ENCODE results near the gene LRRC71.

- TF ChIP-seq EZH2phosphoT487 (IDR thresholded peaks at IDR 0.05; ENCODE audit: low read depth), result no peak
- TF ChIP-seq, protein P1, sequence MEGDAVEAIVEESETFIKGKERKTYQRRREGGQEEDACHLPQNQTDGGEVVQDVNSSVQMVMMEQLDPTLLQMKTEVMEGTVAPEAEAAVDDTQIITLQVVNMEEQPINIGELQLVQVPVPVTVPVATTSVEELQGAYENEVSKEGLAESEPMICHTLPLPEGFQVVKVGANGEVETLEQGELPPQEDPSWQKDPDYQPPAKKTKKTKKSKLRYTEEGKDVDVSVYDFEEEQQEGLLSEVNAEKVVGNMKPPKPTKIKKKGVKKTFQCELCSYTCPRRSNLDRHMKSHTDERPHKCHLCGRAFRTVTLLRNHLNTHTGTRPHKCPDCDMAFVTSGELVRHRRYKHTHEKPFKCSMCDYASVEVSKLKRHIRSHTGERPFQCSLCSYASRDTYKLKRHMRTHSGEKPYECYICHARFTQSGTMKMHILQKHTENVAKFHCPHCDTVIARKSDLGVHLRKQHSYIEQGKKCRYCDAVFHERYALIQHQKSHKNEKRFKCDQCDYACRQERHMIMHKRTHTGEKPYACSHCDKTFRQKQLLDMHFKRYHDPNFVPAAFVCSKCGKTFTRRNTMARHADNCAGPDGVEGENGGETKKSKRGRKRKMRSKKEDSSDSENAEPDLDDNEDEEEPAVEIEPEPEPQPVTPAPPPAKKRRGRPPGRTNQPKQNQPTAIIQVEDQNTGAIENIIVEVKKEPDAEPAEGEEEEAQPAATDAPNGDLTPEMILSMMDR (IDR thresholded peaks at IDR 0.05; ENCODE audit: low read depth, low read length), result no peak
Measured at GRCh38 chr1:156959925-156960324, 39.5 kb downstream of the LRRC71 start.
